GM18498 (cell line): Measurements from ENCODE around the gene AFF1.

Source experiments
- ATAC-seq: cut with Tn5 transposase; IDR thresholded peaks from one replicate; pipeline ENCODE4 v1.9.1; 2021; ENCODE audit warnings: mild to moderate bottlenecking, moderate library complexity; ENCODE audit not compliant: unreplicated experiment

The AFF1 gene

GRCh38 chr4:87188932-87189331 lies 254.1 kb downstream of the AFF1 start:
- ATAC-seq: no peak
